H9 (cell line): ENCODE results near the gene TRIM10. TPM values are rescaled to one million over a fixed set of nuclear protein-coding genes. Genes with fewer than 3 reads are reported as not detected.

Experiments
- DNase-seq: peaks from one replicate; pipeline ENCODE4 v3.0.0-alpha.2; 2017
- H2AFZ ChIP-seq: one replicate; pipeline ENCODE4 v1.6.1; 2013; ENCODE audit warnings: mild to moderate bottlenecking, low read length, control low read depth, moderate library complexity
- H2AK5ac ChIP-seq: 2 replicates; pipeline ENCODE4 v1.6.1; 2013; ENCODE audit warnings: low read length, control low read depth, mixed read lengths; ENCODE audit not compliant: insufficient read length
- H2BK120ac ChIP-seq: one replicate; pipeline ENCODE4 v1.6.1; 2013; ENCODE audit warnings: low read depth, mild to moderate bottlenecking, low read length, control low read depth, inconsistent platforms; ENCODE audit not compliant: poor library complexity, severe bottlenecking
- H2BK12ac ChIP-seq: 2 replicates; pipeline ENCODE4 v1.6.1; 2013; ENCODE audit warnings: low read length, control low read depth, mixed read lengths, low read depth; ENCODE audit not compliant: insufficient read length
- H2BK15ac ChIP-seq: 2 replicates; pipeline ENCODE4 v1.6.1; 2013; ENCODE audit warnings: low read depth, low read length, control low read depth
- H2BK20ac ChIP-seq: one replicate; pipeline ENCODE4 v1.6.1; 2013; ENCODE audit warnings: low read depth, mild to moderate bottlenecking, low read length, control low read depth, inconsistent platforms; ENCODE audit not compliant: poor library complexity, severe bottlenecking
- H2BK5ac ChIP-seq: 2 replicates; pipeline ENCODE4 v1.6.1; 2013; ENCODE audit warnings: low read length, control low read depth, mixed read lengths; ENCODE audit not compliant: insufficient read length
- H3K14ac ChIP-seq: 2 replicates; pipeline ENCODE4 v1.6.1; 2013; ENCODE audit warnings: low read length, control low read depth; ENCODE audit not compliant: insufficient read depth
- H3K18ac ChIP-seq: 2 replicates; pipeline ENCODE4 v1.6.1; 2013; ENCODE audit warnings: low read depth, mild to moderate bottlenecking, mixed read lengths, low read length, control low read depth; ENCODE audit not compliant: insufficient read length
- H3K23ac ChIP-seq: 2 replicates; pipeline ENCODE4 v1.6.1; 2013; ENCODE audit warnings: low read length, control low read depth, mixed read lengths, low read depth; ENCODE audit not compliant: insufficient read length
- H3K23me2 ChIP-seq: 2 replicates; pipeline ENCODE4 v1.6.1; 2013; ENCODE audit warnings: low read depth, mild to moderate bottlenecking, mixed read lengths, low read length, control low read depth; ENCODE audit not compliant: insufficient read length, poor library complexity, severe bottlenecking
- H3K27ac ChIP-seq: 2 replicates; pipeline ENCODE4 v1.5.1; 2013; ENCODE audit warnings: low read length, control low read depth, mixed read lengths, low read depth; ENCODE audit not compliant: insufficient read length
- H3K27me3 ChIP-seq: 2 replicates; pipeline ENCODE4 v1.6.1; 2013; ENCODE audit warnings: low read length, control low read depth, inconsistent platforms; ENCODE audit not compliant: insufficient read depth
- H3K4ac ChIP-seq: 2 replicates; pipeline ENCODE4 v1.6.1; 2013; ENCODE audit warnings: low read depth, mild to moderate bottlenecking, control low read depth, inconsistent platforms, low read length, moderate library complexity
- H3K4me1 ChIP-seq: 2 replicates; pipeline ENCODE4 v1.6.1; 2013; ENCODE audit warnings: low read length, control low read depth, inconsistent platforms; ENCODE audit not compliant: insufficient read depth
- H3K4me2 ChIP-seq: 2 replicates; pipeline ENCODE4 v1.6.1; 2013; ENCODE audit warnings: low read length, control low read depth, mixed read lengths; ENCODE audit not compliant: insufficient read length, insufficient read depth
- H3K56ac ChIP-seq: 2 replicates; pipeline ENCODE4 v1.6.1; 2013; ENCODE audit warnings: low read depth, mild to moderate bottlenecking, mixed read lengths, low read length, control low read depth; ENCODE audit not compliant: insufficient read length
- H3K79me1 ChIP-seq: 2 replicates; pipeline ENCODE4 v1.6.1; 2013; ENCODE audit warnings: low read depth, mild to moderate bottlenecking, moderate library complexity, low read length, control low read depth, inconsistent platforms; ENCODE audit not compliant: insufficient read depth, poor library complexity, severe bottlenecking
- H3K79me2 ChIP-seq: 2 replicates; pipeline ENCODE4 v1.6.1; 2013; ENCODE audit warnings: low read length, control low read depth, inconsistent platforms; ENCODE audit not compliant: insufficient read depth
- H3K9ac ChIP-seq: 2 replicates; pipeline ENCODE4 v1.6.1; 2013; ENCODE audit warnings: low read length, control low read depth, mixed read lengths; ENCODE audit not compliant: insufficient read length; ENCODE audit errors: extremely low read depth
- H3K9me3 ChIP-seq: one replicate; pipeline ENCODE4 v1.6.1; 2013; ENCODE audit warnings: low read depth, low read length, inconsistent platforms; ENCODE audit not compliant: control insufficient read depth
- H3T11ph ChIP-seq: one replicate; pipeline ENCODE4 v1.6.1; 2013; ENCODE audit warnings: mild to moderate bottlenecking, low read length, control low read depth, inconsistent platforms
- H4K20me1 ChIP-seq: one replicate; pipeline ENCODE4 v1.6.1; 2013; ENCODE audit not compliant: control insufficient read depth, insufficient read length, insufficient read depth
- H4K5ac ChIP-seq: 2 replicates; pipeline ENCODE4 v1.6.1; 2013; ENCODE audit warnings: low read depth, mild to moderate bottlenecking, mixed read lengths, low read length, control low read depth; ENCODE audit not compliant: insufficient read length
- H4K8ac ChIP-seq: replicated peaks from 2 replicates; pipeline ENCODE4 v1.6.1; 2013; ENCODE audit warnings: low read length, control low read depth, mixed read lengths, low read depth; ENCODE audit not compliant: insufficient read length
- H4K91ac ChIP-seq: 2 replicates; pipeline ENCODE4 v1.6.1; 2013; ENCODE audit warnings: low read depth, mild to moderate bottlenecking, moderate library complexity, mixed read lengths, low read length, control low read depth; ENCODE audit not compliant: insufficient read length
- H3K27ac Mint-ChIP-seq, 3 experiments: 2 replicates in 2 of 3; 3 replicates in 1 of 3; pipeline ENCODE4 v1.8.0; 2020 to 2021; ENCODE audit warnings: mixed read lengths in 3 of 3, mild to moderate bottlenecking in 1 of 3, moderate library complexity in 1 of 3
- H3K27me3 Mint-ChIP-seq: 2 replicates; pipeline ENCODE4 v1.8.0; 2021; ENCODE audit warnings: low read depth, mild to moderate bottlenecking, moderate library complexity, mixed read lengths
- H3K36me3 Mint-ChIP-seq, 3 experiments: 2 replicates in 2 of 3; 3 replicates in 1 of 3; pipeline ENCODE4 v1.8.0; 2020 to 2021; ENCODE audit warnings: low read depth in 3 of 3, mixed read lengths in 3 of 3; ENCODE audit not compliant: insufficient read depth in 1 of 3
- H3K4me1 Mint-ChIP-seq, 2 experiments: 2 replicates each; pipeline ENCODE4 v1.8.0; 2020; ENCODE audit warnings: mixed read lengths in 2 of 2
- H3K4me3 Mint-ChIP-seq, 2 experiments: 2 replicates in 1 of 2; 3 replicates in 1 of 2; pipeline ENCODE4 v1.8.0; 2020 to 2021; ENCODE audit warnings: mild to moderate bottlenecking in 2 of 2, mixed read lengths in 2 of 2, moderate library complexity in 1 of 2
- H3K9me3 Mint-ChIP-seq, 2 experiments: 2 replicates in 1 of 2; 3 replicates in 1 of 2; pipeline ENCODE4 v1.8.0; 2020; ENCODE audit warnings: mild to moderate bottlenecking in 2 of 2, mixed read lengths in 2 of 2, moderate library complexity in 1 of 2
- CTCF ChIP-seq: fragments of 200-600 bp; sonication (generic); conservative IDR thresholded peaks from 3 replicates; pipeline ENCODE4 v1.8.0; 2021; ENCODE audit warnings: antibody characterized with exemption, mild to moderate bottlenecking
- WGBS: extraction: QIAGEN DNeasy Blood & Tissue Kit; methylation state at CpG from one replicate; pipeline ENCODE4 v1.1.7; 2013; ENCODE audit warnings: missing lambda C conversion rate, low lambda C conversion rate, mixed read lengths; ENCODE audit not compliant: insufficient read length; ENCODE audit errors: extremely low coverage; 5-methylcytosine and 5-hydroxymethylcytosine counted together
- total RNA-seq: library from RNA; stranded (reverse); gene quantifications from 2 replicates; pipeline ENCODE4 v1.2.1, GENCODE V29; 2021

The TRIM10 gene
- total RNA-seq, 1 experiment from 2014 or later, result 0.07 TPM

- Histone ChIP-seq H3K4me2 (no peak overlapping the region), H4K20me1 (no peaks in the 10 kb centered on the region)
These were observed 4.2 kb downstream of the TRIM10 start for GRCh38 chr6:30156774-30157173.

More at GRCh38 chr6:30156774-30157173, 4.2 kb downstream of the TRIM10 start:
- Histone ChIP-seq H3K79me2 (no peaks in the 10 kb centered on the region), H2BK5ac (no peak overlapping the region), H3K9ac (no peak overlapping the region), H3K9me3 (no peaks in the 10 kb centered on the region), H4K91ac (no peak overlapping the region), H3K23me2 (no peaks in the 10 kb centered on the region), H2BK120ac (no peak overlapping the region), H3K79me1 (no peaks in the 10 kb centered on the region), H3T11ph (no peak overlapping the region), H3K27ac (no peak overlapping the region), H3K18ac (no peak overlapping the region), H3K27me3 (no peaks in the 10 kb centered on the region), H2AK5ac (no peak overlapping the region), H4K5ac (no peak overlapping the region), H3K56ac (no peak overlapping the region), H3K4me1 (no peaks in the 10 kb centered on the region), H4K8ac (no peak overlapping the region), H2BK15ac (no peak overlapping the region), H3K14ac (no peak overlapping the region), H3K4ac (no peak overlapping the region), H2BK20ac (no peak overlapping the region), H2AFZ (no peak overlapping the region), H3K23ac (no peak overlapping the region), H2BK12ac (no peak overlapping the region)
- TF ChIP-seq CTCF, result no peak
- H3K4me3 Mint-ChIP-seq, result no peak overlapping the region
- no peak overlapping the region for H3K27ac Mint-ChIP-seq
- no peak for DNase-seq
- no peaks in the 10 kb centered on the region for H3K36me3 Mint-ChIP-seq
- no peaks in the 10 kb centered on the region for H3K9me3 Mint-ChIP-seq
- peaks cover 2% of the 10 kb centered on the region in 2 experiments; a peak in 1 of 4 replicates for H3K4me1 Mint-ChIP-seq
- peaks cover 70% of the 10 kb centered on the region for H3K27me3 Mint-ChIP-seq
- WGBS, result no CpG with 5 or more reads among the region's 9 CpGs
